Islet of Langerhans (tissue), 1 donor: ENCODE measurements around the gene DOCK4.

Source experiments
- FAIRE-seq: peaks from one replicate; lab custom pipeline; 2011; peaks lifted over from hg19 to GRCh38; lab: Jason Lieb, UNC

The DOCK4 gene

DNA sequence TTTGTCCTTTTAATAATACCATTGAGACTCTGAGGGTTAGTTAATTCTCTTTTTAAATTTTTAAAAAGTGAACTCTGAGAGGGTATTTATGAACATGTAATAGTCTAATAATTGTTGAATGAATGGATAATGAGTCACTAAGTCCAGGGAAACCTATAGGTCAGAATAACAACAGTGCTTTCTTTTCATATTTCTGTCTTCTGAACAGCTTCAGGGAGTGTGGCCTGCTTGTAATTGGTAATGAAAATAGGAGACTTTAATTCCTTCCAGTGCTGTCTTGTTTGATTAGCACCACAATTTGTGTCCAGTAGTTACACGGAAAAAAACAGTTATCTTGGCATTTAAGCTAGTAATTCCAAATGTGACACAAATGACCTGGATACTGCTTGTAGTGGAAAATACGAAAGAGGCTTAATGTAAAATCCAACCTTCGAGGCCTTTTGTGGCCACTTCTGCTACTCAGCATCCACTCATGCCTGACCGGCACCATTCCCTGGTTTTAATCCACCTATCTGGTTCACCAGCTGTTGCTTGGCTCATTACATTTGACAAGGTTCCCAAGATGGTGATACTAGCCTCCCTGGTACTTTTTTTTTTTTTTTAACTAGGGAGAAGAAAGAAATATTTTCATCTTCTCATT lies 494.7 kb downstream of the DOCK4 start:
- peak; percentile 60 for FAIRE-seq

DNA sequence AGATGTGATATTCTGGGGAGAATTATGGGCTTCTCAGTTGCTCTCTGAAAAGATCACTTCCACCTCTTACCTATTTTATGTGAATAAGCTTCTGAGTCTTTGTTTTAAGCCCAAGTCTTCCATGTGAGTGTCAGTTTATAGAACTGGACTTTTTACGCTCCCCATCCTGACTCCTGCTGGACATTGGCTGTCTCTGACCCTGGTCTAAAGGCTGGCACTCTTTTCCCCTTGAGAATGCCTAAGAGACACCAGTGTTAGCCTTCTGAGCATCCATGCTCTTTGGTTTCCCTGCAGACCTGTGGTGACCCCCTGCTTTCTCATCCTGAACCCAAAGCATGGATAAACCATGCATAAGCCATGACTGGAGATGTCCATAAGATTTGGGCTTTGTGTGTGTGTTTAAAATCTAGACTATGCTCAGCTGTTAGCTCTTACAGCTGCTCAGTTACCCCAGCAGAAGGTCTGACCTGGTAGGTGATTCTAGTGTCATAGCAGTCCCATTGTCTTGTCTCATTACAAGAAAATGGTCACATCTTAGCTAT lies 495.3 kb downstream of the DOCK4 start:
- FAIRE-seq: no peak

DNA sequence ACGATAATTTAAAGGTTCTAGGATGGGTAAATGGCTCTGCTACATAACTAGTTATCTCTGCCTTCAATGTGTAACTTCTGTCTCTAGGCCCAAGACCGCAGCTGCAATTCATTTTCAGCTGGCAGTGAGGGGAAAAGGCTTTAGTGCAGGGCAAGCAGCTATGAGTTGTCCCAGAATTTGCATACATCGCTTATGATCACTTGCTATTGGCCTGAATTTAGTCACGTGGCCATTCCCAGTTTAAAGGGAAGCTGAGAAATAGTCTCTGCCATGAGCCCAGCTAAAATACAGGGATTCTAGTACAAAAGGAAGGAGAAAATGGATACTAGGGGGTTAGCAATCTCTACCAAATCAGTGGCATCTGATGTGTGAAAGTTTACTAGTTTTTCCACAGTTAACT lies 498.1 kb downstream of the DOCK4 start:
- FAIRE-seq: no peak

DNA sequence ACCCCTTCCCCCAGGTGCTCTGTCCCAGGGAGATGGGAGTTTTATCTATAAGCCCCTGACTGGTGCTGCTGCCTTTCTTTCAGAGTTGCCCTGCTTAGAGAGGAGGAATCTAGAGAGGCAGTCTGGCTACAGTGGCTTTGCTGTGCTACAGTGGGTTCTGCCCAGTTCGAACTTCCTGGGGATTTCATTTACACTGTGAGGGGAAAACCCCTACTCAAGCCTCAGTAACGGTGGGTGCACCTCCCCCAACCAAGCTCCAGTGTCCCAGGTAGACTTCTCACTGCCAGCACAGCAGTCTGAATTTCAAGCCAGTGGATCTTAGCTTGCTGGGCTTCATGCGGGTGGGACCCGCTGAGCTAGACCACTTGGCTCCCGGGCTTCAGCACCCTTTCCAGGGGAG lies 500.4 kb downstream of the DOCK4 start:
- FAIRE-seq: no peak

DNA sequence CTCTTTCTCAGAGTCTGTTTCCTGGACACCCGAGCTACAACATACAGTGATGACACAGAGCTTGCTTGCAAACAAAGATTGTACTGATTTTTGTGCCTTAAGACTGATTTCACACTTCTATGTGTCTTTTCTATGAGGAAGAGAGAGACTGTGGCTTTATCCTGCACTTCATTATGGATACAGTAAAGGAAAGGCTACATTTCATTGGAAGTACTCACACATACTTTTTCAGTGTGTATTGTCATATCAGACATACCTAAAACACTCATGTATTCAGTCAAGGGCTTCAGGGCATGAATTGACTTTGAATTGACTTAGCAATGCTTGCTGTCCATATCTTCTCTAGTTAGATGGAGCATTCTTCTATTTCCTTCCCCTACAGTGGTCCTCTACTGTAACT lies 508.4 kb downstream of the DOCK4 start:
- no peak for FAIRE-seq

DNA sequence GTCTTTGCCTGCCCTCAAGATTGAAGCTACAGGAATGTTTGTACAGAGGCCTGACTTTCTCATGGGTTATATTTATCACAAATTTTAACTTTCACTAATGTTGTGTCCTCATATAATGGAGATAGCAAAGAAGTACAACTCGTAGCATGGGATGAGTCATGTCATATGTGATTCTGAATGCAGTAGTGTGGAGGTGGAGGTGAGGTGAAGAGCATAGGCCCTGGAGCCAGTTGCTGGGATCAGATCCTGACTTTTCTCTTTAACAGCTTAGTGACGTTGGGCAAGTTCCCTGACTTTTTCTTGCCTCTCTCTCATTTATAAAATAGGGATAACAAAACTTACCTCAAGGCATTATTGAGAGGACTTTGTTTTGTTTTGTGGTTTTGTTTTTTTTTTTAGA lies 511.8 kb downstream of the DOCK4 start:
- no peak for FAIRE-seq

DNA sequence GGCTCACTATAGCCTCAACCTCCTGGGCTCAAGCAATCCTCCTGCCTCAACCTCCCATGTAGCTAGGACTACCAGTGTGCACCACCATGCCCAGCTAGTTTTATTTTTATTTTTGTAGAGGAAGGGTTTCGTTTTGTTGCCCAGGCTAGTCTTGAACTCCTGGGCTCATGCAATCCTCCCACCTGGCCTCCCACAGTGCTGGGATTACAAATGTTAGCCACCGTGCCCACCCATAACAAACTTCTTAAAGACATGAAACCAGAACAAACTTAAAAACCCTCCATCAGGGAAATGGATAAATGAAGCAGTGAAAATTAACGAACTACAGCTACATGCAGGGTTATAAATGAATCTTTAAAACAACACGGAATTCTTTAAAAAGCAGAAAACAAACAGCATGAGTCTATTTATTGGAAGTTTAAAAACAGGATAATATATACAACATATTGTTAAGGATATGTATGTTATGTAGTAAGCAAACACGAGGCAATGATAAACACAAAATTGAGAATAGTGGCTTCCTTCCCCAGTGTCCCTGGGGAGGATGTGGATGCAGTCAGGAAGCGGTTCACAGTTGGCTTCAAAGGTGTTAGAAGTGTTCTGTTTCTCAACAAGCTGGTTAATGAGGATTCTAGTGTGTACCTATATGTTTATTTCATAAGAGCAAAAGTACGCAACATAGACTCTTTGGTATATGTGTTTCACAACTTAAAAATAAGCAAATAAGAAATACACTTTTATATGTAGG lies 515.7 kb downstream of the DOCK4 start:
- no peak for FAIRE-seq

DNA sequence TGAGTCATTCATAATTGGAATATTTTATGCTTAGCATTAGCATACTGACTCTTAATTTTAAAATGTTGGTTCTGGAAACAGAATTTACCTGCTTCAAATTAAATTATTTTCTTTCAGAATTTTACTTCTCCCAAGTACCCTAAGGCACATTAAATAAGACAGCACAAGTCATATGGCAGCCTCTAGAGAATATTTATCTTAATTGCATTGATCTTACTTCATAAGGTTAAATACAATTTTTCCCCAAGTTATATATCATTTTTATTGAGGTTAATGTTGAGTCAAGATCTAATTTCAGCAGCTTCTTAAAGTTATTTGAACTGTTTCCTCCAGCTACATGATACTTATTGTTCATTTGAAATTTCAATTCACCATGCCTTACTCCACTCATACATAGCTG lies 520.9 kb downstream of the DOCK4 start:
- FAIRE-seq: no peak

DNA sequence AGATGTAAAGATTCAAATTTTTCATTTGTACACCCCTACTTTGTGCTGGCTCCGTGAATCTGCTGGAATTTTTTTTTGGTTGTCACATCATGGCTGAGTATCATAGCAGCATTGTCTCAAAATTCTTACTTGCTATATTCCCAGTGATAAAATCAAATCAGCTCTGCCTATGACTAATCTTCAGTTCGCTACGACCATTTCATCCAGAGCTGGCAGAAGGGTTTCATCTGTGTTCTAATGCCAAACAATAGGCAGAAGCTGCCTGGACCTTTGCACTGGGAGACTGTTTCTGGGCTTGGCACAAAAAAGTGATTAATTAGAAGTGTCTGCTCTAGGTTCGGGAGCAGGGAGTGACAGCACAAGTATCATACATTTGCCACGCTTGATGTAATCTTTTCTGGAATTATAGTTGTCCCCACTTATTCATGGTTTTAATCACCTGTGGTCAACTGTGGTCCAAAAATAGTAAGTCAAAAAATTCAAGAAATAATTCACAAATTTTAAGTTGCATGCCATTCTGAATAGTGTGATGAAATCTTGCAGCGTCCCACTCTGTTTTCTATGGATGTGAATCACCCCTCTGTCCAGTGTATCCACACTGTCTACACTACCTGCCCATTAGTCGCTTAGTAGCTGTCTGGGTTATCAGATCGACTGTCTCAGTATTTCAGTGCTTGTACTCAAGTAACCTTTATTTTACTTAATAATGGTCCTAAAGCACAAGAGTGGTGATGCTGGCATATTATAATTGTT lies 523.4 kb downstream of the DOCK4 start:
- FAIRE-seq: no peak

DNA sequence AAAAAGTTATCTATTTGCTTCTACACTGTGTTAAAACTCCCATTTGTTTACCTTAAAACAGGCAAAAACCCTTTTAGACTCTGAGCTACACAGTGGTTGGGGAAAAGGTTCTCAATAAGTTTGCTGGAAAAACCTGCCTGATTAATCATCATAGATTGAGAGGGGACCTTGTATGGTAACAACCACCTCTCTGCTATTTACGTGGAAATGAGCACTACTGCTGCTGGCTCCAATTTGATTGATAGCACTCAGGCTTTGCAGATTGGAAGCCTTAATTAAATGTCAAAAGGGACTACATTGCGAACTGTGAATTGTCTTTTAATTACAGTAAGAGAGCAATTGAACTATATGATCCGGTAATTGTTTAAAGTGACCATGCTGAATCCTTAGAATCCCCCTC lies 525.0 kb downstream of the DOCK4 start:
- FAIRE-seq: no peak

DNA sequence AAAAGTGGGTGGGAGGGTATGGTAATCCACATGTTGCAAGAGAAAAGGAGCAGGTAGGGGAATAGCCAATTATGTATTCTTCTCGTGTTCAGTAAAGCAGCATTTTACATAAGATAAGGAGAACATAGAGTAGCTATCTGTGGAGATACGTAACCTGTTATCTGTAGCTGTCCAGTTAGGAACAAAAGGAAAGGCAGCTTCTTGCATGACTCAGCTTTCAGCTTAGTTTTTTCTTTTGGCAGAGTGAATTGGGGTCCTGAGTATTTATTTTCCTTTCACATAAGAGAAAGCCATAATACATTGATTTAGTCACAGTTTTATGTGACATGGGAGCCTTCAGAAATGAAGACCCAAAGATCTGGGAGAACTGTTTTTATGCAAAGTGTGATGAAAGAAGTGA lies 527.2 kb downstream of the DOCK4 start:
- no peak for FAIRE-seq

DNA sequence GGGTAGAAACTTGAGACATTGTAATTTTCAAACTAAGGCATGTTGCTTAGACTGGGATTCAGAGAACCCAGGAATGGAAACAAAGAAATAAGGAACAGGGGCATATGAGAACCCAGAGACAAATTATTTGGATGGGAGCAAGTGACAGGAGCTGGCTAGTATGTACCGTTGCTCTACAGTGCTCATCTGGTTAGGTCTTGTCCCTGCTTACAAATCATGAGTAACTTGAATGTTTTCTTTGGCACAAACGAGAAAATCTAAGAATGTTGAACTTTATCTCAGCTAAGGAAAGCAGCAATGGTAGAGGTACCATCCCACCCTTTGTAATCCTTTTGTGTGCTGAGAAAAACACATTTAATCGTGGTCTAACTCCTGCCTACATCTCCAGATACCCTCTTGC lies 527.9 kb downstream of the DOCK4 start:
- no peak for FAIRE-seq

DNA sequence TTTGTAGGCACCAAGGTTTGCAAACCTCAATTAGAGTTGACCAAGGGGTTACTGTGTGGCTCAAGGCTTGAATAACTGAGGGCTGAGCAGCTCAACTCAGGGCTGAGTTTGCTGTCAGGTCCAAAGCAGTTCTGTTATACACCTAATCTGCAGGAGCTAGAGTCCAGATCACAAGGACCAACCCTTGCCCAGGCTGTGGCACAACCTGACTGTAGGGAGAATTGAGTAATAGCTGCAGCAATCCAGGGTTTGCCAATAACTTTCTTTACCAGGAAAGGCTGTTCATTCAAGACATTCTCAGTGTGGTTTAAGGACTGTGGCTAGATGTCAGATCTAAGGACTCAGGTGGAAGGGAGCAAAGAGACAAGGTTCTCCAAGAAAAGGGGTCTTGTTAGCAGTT lies 528.4 kb downstream of the DOCK4 start:
- FAIRE-seq: no peak

DNA sequence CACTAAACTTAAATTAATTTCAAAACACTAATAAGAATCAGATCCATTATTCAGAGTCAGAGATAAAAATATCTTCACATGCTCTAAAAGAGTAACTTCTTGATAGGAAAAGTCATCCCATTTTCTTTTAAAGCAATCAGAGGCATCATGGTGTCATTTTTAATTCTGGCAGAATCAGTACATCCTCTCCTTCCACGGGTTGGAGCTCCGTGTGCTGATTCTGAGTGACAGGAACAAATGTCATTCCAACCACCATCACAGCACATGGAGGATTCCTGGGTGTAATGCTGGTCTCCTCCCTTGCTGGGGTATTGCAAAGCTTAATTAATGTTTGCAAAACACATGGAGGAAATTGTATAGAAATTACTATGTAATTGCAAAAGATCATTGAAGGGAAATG lies 529.4 kb downstream of the DOCK4 start:
- FAIRE-seq: no peak
